ENCODE measurements around the gene SPI1.
A peak's percentile ranks its signal among the peaks of the same experiment; 100 is the strongest.

Gene SPI1

DNA sequence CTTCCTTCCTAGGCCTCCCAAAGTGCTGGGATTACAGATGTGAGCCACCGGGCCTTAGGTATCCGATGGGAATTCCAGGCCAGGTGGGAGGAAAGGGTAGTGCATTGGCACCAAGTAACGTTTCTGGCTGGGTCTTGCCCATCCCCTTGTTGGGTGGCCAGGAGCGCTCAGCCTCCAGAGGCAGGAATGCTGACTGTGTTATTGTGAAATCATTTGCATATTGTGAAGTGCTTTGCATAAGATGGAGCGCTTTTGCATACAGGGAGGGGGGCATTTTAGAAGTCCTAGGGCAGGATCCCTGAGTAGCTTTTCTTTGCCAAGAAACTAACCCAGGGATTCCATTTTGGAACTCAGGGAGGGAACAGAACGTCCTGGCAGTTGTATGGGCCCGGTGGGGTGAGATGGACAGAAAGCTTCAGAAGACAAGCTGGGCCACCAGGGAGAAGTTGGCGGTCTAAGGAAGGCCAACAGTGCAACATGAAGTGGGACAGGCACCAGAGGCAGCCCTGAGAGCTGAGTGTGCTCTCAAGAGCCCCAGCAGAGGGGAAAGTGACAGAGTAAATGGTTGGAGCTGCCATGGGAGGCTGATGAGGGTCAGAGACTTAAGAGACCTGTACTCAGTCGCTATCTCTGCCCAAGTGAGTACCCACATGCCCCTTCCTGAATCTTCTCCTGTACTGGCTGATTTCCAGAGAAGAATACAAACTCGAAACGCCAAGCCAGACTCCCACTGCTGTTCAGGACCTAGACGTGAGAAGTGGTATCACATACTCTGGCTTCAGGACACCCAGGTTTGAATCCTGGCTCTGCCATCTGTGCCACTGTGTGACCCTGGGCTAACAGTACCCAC, 28.8 kb upstream of the SPI1 start:
- DNase-seq, result no peak

DNA sequence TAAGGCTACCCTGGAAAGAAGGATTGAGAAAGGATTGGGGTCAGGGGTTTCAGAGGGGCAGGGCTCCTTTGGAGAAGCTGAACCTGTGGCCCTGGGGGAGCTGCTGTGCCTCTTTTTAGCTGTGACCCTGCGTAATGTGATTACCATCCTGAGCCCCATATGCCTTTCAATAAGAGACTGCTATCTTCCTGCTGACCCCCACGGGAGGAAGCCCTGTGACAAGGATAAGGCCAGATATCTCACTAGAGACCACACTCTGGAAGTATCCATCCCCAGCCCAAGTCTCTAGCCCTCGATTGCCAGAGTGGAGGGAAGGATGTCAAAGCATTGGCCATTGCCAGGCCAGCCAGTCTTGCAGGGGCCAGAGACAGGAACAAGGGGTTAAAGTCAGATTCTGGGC, 25.2 kb upstream of the SPI1 start:
- no peak for DNase-seq

DNA sequence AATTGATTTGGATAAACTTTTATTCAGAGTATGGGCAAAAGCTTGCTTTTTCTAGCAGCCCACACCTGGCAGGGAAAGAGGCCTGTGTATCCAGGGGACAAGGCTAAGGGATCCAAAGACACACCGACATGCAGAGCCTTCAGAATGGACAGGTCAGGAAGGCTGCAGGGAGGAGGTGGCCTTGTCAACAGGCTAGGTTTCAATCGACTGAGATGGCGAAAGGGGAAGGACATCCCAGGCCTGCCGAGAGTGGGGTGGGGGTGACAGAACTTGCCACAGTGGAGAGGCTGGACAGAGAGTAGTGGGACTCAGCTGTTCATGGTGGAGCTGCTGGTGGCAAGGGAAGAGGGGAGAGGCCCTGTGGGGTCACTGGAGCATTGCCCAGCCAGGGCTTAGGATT, 24.8 kb upstream of the SPI1 start:
- no peak for DNase-seq

DNA sequence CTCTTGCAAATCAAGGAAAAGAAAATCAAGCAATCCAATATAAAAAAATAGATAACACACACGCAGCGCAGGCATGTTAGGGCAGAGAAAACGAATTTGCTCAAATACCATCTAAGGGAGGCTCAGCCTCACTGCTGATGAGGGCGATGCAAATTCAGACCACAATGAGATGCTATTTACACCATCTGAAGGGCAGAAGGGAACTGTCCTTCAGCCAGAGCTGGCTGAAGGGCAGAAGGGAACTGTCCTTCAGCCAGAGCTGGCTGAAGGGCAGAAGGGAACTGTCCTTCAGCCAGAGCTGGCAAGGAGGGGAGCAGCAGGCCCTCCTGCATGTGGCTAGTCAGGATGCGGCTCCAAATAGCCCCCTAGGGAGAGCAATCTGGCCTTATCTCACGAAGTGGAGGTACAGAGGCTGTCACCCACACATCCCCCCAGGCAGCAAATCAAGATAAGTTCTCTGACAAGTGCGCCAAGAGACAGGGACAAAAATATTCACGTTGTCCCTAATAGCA, 22.5 kb upstream of the SPI1 start:
- DNase-seq, result no peak

DNA sequence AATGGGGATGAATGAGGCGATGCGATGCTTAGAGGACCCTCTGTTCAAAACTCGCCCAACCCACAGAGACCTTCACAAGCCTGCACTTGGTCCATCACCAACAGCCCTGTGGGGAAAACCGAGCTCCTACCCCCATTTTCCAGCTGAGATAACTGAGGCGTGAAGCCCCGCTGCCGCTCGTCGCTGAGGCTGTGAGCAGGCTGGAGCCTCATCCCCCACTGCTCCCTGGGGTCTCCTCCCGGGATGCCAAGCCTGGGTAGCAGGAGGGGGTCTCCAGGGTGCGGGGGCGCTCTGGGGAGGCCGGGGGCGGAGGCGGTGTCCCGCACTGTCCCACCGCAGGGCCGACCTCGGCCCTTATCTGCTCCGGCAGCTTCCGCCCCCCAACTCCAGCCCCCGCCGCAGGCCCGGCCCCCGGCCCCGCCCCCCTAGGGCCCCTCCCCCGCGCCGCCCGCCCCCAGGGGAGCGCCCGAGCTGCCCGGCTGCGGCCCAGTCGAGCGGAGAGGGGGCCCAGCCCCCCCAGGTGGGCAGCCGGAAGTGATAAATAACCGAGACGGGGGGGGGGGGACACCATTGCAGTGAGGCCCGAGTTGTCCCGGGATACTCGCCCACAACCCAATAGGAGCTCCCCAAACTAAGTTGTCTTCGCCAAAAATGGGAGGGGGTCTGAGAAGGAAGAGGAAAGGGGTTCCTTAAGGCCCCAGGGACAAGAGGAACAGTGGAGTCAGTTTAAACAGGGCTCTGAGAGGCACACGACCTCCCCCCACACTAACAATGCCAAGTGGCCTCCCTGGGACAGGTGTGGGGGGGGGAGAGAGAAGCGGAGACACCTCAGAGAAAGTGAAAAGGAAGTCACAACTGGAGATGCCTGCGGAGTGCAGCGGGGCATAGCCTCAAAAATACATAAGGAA, 21.8 kb upstream of the SPI1 start:
- peak; percentile 43 for DNase-seq

DNA sequence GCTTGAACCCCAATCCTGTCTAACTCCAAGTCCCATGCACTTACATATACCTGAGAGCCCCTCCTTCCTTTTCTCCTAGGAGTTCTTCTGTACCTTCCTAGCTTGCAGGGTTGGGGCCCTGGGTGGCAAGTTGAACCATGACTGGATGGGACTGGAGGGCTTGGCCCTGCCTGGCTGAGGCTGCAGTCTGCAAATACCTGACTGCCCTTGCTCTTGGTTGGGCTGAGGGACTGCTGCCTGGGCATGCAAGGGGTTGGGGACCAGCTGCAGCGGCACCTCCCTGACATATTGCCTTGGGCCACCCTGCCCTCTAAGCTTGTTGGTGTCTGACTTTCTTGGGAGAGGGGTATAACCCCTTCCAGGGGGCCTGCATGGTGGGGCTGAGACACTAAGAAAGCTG, 20.2 kb upstream of the SPI1 start:
- DNase-seq, result no peak

DNA sequence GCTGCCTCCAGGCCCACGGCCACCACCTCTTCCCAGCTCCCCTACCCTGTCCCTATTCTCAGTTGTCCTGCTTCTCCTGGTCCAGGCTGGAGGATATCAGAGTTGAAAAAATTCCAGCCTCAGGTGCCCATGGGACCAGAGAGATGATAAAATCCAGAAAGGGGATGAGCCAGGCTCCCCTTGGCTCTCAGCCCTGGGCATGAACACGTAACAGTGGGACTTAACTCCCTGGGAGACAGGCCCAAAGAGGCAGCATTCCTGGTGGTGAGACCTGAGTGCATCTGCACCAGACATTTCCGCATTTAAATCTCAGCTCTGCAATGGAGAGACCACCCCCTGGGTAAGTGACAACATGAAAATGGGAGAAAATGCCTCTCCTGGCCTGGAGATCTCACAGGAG, 19.7 kb upstream of the SPI1 start:
- no peak for DNase-seq

DNA sequence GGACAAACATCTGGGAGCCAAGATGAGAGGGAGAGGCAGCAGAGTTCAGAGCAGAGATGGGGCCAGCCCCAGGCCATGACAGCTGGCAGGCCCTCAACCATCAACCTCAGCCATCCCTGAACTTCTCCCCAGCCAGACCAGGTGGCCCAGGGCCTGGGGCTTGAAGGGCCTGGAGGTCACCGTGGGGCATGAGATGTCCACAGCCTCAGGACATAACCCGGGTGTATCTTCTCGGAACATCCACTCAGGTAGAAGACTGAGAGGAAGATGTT, 17.6 kb upstream of the SPI1 start:
- no peak for DNase-seq

DNA sequence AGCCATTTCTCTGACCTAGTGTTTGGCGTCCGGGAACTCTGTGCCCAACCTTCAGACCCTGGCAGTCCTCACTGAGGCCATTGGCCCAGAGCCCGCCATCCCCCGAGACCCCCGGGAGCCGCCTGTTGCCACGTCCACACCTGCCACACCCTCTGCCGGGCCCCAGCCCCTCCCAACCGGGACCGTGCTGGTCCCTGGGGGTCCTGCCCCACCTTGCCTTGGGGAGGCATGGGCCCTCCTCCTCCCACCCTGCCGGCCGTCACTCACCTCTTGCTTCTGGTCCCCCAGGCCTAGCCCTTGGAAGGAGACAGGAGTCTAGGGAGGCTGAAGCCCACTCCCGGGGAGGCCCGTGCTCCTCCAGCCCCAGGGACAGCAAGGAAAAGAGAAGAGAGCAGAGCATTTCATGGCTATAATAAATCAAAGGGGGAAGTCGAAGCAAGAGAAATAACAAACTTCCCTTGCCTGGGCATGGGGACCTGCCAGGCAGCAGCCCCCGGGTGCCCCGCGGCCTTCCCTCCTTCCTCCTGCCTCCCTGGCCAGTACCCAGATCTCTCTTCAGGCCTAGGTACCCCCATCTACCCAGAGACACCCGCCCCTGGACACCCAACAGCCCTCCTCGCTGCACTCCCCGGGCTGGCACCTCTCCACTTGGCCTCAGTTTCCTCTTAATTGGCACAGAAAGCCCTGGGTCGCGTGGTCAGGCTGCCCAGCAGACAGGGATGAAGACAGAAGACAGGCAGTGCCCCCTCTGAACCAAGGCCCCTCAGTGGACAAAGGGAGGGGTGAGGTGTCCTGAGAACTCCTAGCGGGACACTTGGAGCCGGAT, 17.1 kb upstream of the SPI1 start:
- no peak for DNase-seq

DNA sequence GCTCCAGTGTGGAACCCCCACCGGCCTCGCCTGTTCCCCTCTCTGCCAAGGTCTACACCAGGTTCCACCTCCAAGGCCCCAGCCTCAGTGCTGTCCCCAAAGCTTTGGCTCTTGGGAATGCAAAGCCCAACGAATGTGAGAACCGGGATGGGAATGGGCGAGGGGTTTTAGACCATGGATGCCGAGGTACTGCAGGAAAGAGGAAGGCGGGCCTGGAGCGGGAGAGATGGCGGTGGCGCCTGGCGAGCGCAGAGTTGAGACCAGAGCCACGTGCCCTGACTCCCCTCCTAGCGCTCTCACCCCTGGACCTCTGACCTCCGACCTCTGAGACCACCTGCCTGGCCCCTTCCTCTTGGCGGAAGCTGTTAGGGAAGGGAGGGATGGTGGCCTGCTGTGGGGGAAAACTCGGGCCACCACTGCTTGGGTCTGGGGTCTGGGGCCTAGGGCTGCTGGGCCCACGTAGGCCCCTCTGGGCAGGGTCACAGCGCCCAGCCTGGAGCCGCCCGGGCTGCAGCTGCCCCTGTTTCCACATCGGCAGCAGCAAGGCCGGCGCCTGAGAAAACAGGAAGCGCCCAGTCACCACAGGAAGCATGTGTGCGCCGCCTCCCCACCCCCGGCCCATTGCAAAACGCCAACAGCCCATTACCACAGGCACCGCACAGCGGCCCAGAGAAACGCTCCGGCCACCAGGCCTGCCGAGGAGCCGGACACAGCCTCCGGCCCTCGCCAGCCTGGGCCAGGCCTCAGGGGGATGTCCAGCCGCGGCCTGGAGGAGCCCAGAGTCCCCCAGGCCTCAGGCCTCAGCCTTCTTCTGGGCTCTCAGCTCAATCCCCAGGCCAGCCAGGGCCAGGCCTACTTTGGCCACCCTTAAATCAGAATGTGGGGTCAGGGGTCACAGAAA, 16.2 kb upstream of the SPI1 start:
- DNase-seq, result peak; percentile 63

DNA sequence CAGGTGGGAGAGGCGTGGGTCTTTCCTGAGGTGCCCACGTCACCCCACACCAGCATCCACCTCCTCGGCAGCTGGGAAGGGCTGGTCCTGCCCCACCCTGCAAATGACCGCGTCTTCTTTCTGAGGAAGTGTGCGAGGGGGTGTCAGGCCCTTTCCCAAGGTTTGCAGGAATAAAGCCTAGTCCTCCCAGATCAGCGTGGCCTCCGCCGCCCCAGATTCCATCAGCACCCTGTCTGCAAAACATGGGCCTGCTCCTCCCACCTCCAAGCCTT, 15.6 kb upstream of the SPI1 start:
- no peak for DNase-seq

DNA sequence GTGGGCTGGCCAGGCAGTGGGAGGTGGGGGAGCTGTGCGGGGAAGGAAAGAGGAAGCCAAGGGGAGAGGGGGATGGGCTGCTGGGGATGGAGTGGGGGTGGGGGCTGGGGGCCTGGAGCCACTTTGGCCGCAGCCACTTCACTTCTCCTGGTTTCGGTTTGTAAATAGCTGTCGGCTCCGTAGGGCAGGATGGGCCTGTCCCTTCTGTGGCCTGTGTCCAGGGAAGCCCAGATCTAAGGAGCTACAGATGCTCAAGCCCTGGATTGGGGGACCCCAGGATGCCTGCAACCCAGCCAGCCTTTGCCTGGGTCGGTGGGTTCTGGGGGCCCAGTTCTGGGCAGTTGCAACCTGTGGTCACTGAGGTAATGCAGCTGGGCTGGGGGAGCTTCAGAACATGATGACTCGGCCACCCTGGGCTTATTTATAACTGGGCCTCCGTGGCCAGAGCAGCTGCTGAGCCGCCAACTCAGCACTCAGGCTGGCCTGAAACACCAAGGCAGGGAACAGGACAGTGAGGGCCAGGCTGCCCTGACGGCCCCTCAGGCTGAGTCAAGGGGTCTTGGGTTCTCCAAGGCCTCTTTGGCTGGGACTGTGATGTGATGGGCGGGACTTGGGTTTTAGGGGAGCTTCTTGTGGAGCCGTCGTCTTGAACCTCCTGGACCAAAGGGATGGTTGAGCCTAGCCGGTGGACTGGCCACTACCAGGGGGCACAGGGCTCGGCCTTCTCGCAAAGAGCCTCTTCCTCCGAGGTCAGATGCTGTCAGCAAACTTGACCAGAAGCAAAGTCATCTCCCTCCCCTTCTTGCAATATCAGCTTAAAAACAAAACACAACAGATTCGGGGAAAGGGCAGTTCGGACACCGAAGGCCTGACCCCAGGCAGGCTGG, 15.1 kb upstream of the SPI1 start:
- no peak for DNase-seq

DNA sequence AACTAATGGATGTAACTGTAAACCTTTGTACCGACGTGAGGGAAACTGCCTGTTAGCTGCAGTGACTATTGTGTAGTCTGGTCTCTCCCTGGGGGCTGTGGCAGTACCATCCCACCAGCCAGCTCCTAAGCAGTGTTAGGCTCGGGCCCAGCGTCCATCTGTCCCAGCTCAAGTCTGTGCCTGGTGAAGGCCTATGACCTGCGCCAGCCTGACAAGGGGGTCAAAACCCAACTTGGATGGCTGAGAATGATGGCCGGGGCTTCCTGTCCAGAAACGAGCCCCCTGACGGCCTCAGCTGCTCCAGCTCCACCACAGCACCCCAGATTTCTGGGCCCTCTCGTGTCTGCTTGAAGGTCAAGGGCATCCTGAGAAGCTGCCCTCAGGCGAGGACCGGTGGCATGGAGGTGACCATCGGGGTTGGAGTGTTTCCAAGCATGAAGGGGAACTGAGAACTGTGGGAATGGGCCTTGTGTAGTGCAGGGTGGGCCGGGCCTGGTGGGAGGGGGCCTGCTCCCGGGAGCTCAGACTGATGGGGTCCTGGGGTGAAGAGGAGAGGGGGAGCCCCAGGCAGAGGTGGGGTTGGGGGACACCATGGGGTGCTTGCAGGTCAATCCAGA, 14.3 kb upstream of the SPI1 start:
- no peak for DNase-seq

DNA sequence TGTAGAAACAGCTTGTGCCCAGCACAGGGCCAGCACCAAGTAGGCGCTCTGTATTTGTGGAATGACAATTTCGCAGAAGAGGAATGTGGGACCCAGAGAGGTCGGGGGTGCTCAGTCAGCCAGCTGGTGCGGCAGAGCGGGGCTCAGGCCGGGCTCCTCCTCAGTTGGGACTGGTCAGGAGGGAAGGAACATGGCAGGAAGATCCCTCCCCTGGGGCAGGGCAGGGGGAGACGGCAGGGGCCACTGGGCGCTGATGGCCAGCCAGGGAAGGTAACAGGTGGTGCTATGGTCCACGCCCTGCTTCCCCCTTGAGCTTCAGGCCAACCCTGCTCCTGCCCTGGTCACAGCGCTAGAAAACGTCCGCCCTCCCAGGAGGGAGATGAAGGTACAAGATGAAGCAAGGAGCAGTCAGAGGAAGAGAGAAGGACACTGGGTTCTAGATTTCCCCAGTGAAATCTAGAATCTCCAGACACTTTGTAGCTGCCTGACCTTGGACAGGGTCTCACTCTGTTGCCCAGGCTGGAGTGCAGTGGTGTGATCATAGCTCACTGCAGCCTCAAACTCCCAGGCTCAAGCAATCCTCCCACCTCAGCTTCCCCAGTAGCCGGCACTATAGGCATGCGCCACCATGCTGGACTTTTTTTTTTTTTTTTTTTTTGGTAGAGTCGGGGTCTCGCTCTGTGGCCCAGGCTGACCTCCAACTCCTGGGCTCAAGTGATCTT, 13.5 kb upstream of the SPI1 start:
- DNase-seq, result no peak

DNA sequence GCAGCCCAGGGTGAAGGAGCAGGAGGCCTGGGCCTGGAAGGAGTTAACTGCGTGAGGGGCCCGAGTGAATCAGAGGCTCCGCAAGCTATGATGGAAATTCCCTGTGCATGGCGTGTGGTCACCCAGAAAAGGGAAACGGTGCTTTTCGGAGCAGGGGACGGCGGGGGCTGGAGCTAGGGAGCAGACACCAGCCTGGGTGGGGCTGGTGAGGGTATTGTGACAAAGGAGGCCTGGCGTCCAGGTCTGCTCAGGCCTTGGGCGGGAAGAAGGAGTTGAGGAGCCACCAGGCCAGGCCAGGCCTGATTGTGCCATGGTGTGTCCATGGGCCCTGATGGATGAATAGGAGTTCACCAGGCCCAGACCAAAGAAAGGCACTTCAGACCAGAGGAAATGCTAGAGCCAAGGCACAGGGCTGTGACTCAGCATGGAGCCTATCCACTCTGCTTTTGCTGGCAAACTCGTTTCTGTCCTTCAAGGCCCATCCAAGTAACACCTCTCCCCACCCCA, 12.8 kb upstream of the SPI1 start:
- no peak for DNase-seq

DNA sequence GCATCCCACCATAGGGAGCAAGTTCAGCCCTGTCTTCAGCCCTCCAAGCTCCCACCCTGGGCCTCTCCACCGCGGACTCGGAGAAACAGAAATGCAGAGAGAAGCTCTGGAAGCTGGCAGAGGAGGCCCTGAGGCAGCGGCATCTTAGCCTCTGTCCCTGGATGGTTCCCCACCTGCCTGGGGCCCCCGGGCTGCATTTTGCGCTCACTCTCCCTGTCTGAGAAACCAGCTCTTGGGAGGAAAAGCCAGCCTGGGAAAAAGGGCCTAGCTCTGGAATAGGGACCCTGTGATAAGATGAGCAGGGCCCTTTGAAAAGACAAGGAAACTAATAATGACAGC, 12.0 kb upstream of the SPI1 start:
- DNase-seq, result no peak

DNA sequence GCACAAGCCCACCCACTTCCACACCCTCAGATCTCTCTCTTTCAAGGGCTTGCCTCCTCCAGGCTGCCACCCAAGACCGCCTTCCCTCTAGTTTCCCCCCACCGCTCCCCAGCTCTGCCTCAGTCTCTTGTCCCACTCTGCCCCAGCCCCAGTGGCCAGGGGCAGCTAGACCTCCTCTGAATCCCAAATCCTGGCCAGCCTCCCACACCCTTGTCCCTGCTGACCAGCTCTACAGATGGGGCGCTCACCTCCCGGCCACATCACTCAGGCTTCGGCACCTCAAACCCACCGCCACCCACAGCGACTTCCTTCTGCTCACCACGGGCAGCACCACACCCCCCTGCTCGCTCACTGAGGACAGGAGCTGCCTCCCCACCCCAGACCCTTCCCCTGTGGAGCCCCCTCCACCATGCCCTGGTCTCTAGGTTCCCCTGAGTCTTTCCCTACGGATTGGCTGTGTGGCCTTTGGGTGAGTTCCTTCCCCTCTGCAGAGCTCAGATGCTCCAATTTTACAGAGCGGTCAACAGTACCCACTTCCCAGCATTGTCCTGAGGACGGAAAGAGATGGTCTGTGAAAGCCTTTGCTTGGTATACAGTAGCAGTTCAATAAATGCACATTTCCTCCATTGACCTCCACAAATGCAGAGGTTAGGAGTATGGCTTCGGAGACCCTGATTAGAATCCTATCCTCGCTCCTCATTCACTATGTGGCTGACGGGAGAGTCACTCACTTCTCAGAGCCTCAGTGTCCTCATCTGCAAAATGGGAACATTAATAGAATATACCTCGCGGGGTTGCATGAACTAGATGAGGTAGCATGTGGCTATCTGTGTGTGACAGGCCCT, 11.5 kb upstream of the SPI1 start:
- DNase-seq, result no peak

DNA sequence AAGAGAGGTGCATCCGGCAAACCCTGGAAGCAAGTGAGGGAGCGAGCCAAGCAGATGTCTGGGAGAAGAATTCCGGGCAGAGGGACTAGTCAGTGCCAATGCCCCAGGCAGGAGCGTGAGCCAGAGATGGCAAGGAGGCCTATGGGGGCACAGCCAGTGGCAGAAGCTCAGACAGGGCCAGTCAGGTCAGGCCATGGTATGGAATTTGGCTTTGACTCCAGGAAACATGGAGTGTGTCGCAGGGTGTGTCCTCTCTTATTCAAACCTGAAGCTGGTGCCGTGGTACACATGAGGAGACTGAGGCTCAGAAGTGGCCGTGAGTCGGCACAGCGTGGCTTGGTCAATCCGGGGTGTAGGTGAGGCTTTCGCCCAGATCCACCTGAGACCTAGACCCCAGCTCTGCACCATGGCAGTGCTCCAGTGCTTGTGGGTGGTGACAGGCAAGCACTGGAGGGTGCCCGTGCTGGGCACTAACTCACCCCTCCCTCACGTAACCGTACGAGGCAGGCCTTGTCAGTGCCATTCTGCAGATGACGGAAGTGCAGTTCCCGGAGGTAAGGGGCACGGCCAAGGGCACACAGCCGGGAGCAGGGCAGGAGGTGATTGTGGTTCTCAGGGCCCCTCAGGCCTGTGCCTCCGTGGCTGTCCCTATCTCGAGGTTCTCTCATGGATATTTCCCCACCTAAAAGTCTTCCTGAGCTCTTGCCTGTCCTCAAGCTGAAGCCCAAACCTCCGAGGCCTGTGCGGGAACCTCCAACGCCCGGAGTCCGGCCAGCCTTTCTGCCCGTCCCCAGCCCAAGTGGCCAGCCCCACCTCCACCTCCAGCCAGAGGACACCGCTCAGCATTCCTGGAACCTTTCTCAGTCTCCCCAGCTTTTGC, 10.6 kb upstream of the SPI1 start:
- DNase-seq, result no peak
